Fibroblast of villous mesenchyme (primary cell): ENCODE results near the gene KRT14. TPM values are rescaled to one million over a fixed set of nuclear protein-coding genes. Genes with fewer than 3 reads are reported as not detected.

Experiments
- DNase-seq: peaks from one replicate; pipeline ENCODE4 v3.0.0-alpha.2; 2010; ENCODE audit warnings: low read depth
- H3K4me3 ChIP-seq: 2 replicates; pipeline ENCODE4 v1.5.1; 2011; ENCODE audit warnings: low read depth, mild to moderate bottlenecking, low read length
- total RNA-seq: library from RNA; depleted of rRNA; stranded (reverse); fragments of >200 nt; gene quantifications from 2 replicates; pipeline ENCODE4 v1.2.3, GENCODE V29; 2012
- TF ChIP-seq, protein P1 (sequence below): IDR thresholded peaks from 2 replicates; pipeline ENCODE4 v1.5.1; 2012; ENCODE audit warnings: low read depth, mild to moderate bottlenecking, low read length; ENCODE audit not compliant: insufficient read depth

KRT14 gene
- total RNA-seq, 1 donor = not detected

- DNase-seq = peak; percentile 24
- TF ChIP-seq, protein P1, sequence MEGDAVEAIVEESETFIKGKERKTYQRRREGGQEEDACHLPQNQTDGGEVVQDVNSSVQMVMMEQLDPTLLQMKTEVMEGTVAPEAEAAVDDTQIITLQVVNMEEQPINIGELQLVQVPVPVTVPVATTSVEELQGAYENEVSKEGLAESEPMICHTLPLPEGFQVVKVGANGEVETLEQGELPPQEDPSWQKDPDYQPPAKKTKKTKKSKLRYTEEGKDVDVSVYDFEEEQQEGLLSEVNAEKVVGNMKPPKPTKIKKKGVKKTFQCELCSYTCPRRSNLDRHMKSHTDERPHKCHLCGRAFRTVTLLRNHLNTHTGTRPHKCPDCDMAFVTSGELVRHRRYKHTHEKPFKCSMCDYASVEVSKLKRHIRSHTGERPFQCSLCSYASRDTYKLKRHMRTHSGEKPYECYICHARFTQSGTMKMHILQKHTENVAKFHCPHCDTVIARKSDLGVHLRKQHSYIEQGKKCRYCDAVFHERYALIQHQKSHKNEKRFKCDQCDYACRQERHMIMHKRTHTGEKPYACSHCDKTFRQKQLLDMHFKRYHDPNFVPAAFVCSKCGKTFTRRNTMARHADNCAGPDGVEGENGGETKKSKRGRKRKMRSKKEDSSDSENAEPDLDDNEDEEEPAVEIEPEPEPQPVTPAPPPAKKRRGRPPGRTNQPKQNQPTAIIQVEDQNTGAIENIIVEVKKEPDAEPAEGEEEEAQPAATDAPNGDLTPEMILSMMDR = no peak
- no peak overlapping the region for H3K4me3 ChIP-seq
Measured at GRCh38 chr17:41559548-41559947, 27.1 kb downstream of the KRT14 start.

GRCh38 chr17:41556931-41557330 is 29.8 kb downstream of the KRT14 start:
- no peak overlapping the region for H3K4me3 ChIP-seq
- no peak for DNase-seq
- TF ChIP-seq, protein P1 = no peak

DNA sequence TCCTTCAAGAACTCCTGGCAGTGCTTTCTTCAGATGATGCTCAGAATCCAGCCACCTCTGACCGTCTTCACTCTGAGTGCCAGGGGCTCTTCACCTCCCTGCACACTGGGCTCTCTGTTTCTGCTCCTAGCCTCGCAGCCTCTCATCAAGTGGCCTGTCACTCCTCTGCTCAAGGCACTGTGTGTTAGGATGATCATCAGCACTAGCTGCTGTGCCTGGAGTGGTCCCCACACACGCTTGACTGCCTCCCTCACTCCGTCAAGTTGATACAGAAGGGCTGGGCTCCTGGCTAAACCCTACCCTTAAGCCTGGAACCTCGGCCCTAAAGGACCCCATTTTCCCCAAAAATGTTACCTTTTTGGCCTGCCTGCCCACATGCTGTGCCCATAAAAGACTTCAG is 30.4 kb downstream of the KRT14 start:
- TF ChIP-seq, protein P1 = no peak
- DNase-seq = no peak
- H3K4me3 ChIP-seq = no peak overlapping the region

- DNase-seq = peak; percentile 46
- no peak overlapping the region for H3K4me3 ChIP-seq
- TF ChIP-seq, protein P1 = no peak
Measured at GRCh38 chr17:41555105-41555887, 31.4 kb downstream of the KRT14 start.

DNA sequence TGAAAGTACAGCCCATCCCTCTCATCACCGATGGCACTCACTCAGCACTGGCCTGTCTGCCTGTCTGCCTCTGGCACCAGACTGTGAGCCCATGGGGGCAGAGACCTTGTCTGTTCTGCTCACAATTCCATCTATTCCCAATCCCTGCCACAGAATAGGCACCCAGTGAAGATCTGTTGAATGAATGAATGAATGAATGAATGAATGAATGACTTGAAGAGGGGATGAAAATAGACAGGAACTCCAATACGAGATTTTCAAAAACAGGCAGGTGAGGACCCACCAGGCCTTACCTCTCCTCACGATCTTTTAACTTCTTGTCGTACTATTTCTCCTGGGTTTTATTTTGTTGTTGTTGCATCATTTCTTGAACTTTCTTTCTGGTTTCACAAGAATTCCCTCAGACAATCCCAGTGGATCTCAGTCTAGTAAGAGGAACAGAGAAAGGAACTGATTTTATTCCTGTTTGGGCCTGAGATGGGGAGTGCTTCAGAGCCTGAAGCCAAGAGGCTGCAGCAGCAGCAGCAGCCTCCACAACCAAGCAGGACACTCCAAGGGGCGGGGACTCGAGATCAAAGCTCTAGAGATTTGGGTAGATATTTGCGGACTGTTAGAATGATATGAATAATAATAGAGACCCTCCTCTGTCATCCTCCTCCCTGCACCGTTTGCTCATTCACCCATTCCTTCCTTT is 32.6 kb downstream of the KRT14 start:
- H3K4me3 ChIP-seq = no peak overlapping the region
- TF ChIP-seq, protein P1 = no peak
- DNase-seq = peak; percentile 2

- TF ChIP-seq, protein P1 = no peak
- no peak overlapping the region for H3K4me3 ChIP-seq
- DNase-seq = no peak
Measured at GRCh38 chr17:41553176-41553575, 33.5 kb downstream of the KRT14 start.
